DOHH2 (cell line): ENCODE measurements around the gene ARHGAP27.
"Not testable (repeated sequence)": the region's sequence is repeated elsewhere in the genome, so short reads cannot be mapped to it uniquely, and the experiment has no call there.

ENCODE experiments used
- H3F3A ChIP-seq: fragments of 200-600 bp; sonication (generic), shearing (Covaris generic); 2 replicates; pipeline ENCODE4 v1.6.0; 2016; ENCODE audit warnings: antibody characterized with exemption, mild to moderate bottlenecking; ENCODE audit not compliant: control insufficient read depth, insufficient read depth
- H3K27ac ChIP-seq: fragments of 200-600 bp; sonication (generic); 2 replicates; pipeline ENCODE4 v1.5.1; 2014; ENCODE audit warnings: low read depth, mild to moderate bottlenecking, low read length, moderate library complexity
- H3K27me3 ChIP-seq: fragments of 200-600 bp; sonication (generic); 2 replicates; pipeline ENCODE4 v1.6.1; 2014; ENCODE audit warnings: mild to moderate bottlenecking, low read length, mixed read lengths; ENCODE audit not compliant: control insufficient read depth
- H3K36me3 ChIP-seq: fragments of 200-600 bp; sonication (generic); 2 replicates; pipeline ENCODE4 v1.6.1; 2014; ENCODE audit warnings: mild to moderate bottlenecking, low read length, moderate library complexity, mixed read lengths; ENCODE audit not compliant: control insufficient read depth
- H3K4me1 ChIP-seq: fragments of 200-600 bp; sonication (generic); 2 replicates; pipeline ENCODE4 v1.6.1; 2014; ENCODE audit warnings: mild to moderate bottlenecking, low read length, mixed read lengths; ENCODE audit not compliant: control insufficient read depth
- H3K4me2 ChIP-seq: fragments of 200-600 bp; sonication (generic); 2 replicates; pipeline ENCODE4 v1.6.0; 2014; ENCODE audit warnings: mild to moderate bottlenecking, low read length, moderate library complexity
- H3K4me3 ChIP-seq: fragments of 200-600 bp; sonication (generic); 2 replicates; pipeline ENCODE4 v1.5.1; 2014; ENCODE audit warnings: mild to moderate bottlenecking, low read length, mixed read lengths
- H3K79me2 ChIP-seq: fragments of 200-600 bp; sonication (generic); 2 replicates; pipeline ENCODE4 v1.6.1; 2014; ENCODE audit warnings: mild to moderate bottlenecking, low read length, mixed read lengths; ENCODE audit not compliant: control insufficient read depth
- H3K9me2 ChIP-seq: fragments of 200-600 bp; sonication (generic); replicated peaks from 2 replicates; pipeline ENCODE4 v1.6.1; 2014; ENCODE audit warnings: mild to moderate bottlenecking, low read length, mixed read lengths; ENCODE audit not compliant: control insufficient read depth
- H3K9me3 ChIP-seq: fragments of 200-600 bp; sonication (generic); 2 replicates; pipeline ENCODE4 v1.6.1; 2014; ENCODE audit warnings: antibody characterized with exemption, low read length, mixed read lengths; ENCODE audit not compliant: control insufficient read depth, insufficient read depth
- H4K20me1 ChIP-seq: fragments of 200-600 bp; sonication (generic); 2 replicates; pipeline ENCODE4 v1.6.0; 2014; ENCODE audit warnings: low read depth, mild to moderate bottlenecking, antibody characterized with exemption, low read length, moderate library complexity; ENCODE audit not compliant: control insufficient read depth, insufficient read depth
- EZH2phosphoT487 ChIP-seq: fragments of 200-600 bp; sonication (generic); IDR thresholded peaks from 2 replicates; pipeline ENCODE4 v1.6.1; 2017; ENCODE audit warnings: borderline replicate concordance, mild to moderate bottlenecking, antibody characterized with exemption, low read length, moderate library complexity, mixed read lengths
- TF ChIP-seq, protein P1 (sequence below): fragments of 200-600 bp; sonication (generic); IDR thresholded peaks from one replicate; pipeline ENCODE4 v1.5.1; 2014; ENCODE audit warnings: antibody characterized with exemption, mild to moderate bottlenecking, low read depth, low read length; ENCODE audit not compliant: poor library complexity, severe bottlenecking

ARHGAP27 gene

DNA sequence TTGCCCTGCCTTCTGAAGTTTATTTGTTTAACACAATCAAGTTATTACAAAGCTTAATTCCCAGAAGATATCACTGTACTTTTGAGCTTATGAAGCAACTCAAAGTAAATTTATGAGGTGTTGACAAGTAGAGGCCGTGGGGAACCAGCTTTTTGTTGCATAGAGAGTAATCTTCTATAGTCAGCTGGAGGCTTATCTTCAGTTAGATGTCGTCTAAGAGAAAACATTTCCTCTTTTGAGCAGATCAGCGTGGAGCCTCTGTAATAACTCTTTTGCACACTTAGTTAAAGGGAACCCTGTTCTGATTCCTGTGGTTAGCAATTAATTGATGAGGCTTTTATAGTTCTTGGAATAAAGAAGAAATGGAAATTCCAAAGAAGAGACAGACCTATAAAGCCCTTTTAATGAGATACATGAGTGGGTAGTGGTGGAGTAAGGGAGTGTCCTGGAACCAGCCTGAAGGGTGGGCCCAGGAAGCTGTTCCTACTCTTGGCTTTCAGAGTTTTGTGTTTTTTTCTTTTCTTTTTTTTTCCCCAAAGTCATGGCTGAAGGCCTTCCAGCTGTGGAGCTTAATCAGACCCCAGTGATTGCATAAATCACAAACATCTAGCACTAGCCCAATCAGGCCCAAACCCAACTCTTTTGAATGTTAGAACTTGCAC lies 87.0 kb downstream of the ARHGAP27 start:
- Histone ChIP-seq H3K79me2 (no peaks in the 10 kb centered on the region), H3K36me3 (no peaks in the 10 kb centered on the region), H3F3A (no peaks in the 10 kb centered on the region), H3K9me2 (no peaks in the 10 kb centered on the region), H3K4me3 (no peak overlapping the region), H3K4me2 (no peak overlapping the region), H3K27ac (no peak overlapping the region), H3K27me3 (peaks cover 7% of the 10 kb centered on the region; the same call in 1 of the 2 replicates), H3K9me3 (no peaks in the 10 kb centered on the region), H3K4me1 (no peaks in the 10 kb centered on the region), H4K20me1 (no peaks in the 10 kb centered on the region)
- TF ChIP-seq EZH2phosphoT487: no peak
- TF ChIP-seq, protein P1, sequence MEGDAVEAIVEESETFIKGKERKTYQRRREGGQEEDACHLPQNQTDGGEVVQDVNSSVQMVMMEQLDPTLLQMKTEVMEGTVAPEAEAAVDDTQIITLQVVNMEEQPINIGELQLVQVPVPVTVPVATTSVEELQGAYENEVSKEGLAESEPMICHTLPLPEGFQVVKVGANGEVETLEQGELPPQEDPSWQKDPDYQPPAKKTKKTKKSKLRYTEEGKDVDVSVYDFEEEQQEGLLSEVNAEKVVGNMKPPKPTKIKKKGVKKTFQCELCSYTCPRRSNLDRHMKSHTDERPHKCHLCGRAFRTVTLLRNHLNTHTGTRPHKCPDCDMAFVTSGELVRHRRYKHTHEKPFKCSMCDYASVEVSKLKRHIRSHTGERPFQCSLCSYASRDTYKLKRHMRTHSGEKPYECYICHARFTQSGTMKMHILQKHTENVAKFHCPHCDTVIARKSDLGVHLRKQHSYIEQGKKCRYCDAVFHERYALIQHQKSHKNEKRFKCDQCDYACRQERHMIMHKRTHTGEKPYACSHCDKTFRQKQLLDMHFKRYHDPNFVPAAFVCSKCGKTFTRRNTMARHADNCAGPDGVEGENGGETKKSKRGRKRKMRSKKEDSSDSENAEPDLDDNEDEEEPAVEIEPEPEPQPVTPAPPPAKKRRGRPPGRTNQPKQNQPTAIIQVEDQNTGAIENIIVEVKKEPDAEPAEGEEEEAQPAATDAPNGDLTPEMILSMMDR: no peak

DNA sequence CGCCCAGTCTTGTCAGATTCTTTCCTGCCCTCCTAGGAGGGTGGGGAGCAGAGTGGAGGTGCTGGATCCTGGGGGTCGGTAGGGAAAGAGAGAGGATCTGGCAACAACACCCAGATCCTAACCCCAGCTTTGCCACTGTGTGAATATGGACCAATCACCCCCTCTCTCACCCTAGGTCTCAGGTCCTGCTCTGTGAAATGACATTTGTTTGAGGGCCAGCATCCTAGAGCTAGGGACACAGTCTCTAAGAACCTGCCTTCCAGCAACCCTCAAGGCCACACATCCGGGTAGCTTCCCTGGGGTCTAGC lies 87.5 kb downstream of the ARHGAP27 start:
- Histone ChIP-seq H3K4me2 (no peak overlapping the region), H3K9me3 (no peaks in the 10 kb centered on the region), H3K27me3 (peaks cover 7% of the 10 kb centered on the region), H3K4me1 (no peaks in the 10 kb centered on the region), H3K27ac (no peak overlapping the region), H3K9me2 (no peaks in the 10 kb centered on the region), H3F3A (no peaks in the 10 kb centered on the region), H3K36me3 (no peaks in the 10 kb centered on the region), H4K20me1 (no peaks in the 10 kb centered on the region), H3K4me3 (no peak overlapping the region), H3K79me2 (no peaks in the 10 kb centered on the region)
- TF ChIP-seq, protein P1: no peak
- no peak for TF ChIP-seq EZH2phosphoT487

DNA sequence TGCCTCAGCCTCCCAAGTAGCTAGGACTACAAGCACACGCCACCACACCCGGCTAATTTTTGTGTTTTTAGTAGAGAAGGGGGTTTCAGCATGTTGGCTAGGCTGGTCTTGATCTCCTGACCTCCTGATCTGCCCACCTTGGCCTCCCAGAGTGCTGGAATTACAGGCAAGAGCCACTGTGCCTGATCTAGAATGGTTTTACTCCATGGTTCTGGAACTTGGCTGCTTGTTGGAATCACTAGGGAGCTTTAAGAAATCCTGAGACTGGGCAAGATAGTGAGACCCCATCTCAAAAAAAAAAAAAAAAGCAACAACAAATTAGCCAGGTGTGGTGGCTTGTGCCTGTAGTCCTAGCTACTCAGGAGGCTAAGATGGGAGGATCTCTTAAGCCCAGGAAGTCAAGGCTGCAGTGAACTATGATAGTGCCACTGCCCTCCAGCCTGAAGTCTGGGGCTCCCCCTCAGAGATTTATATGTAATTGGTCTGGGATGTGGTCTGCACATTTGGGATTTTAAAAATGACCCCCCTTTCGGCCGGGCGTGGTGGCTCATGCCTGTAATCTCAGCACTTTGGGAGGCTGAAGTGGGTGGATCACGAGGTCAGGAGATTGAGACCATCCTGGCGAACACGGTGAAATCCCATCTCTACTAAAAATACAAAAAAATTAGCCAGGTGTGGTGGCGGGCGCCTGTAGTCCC lies 88.6 kb downstream of the ARHGAP27 start:
- H3F3A ChIP-seq, H3K79me2 ChIP-seq, H4K20me1 ChIP-seq, H3K4me3 ChIP-seq, H3K27ac ChIP-seq, H3K4me2 ChIP-seq, H3K9me3 ChIP-seq, H3K9me2 ChIP-seq, H3K27me3 ChIP-seq, H3K4me1 ChIP-seq, H3K36me3 ChIP-seq: not testable (repeated sequence)
